Measurements from ENCODE around the gene DENND11. TPM values are rescaled to one million over a fixed set of nuclear protein-coding genes. Genes with fewer than 3 reads are reported as not detected.
A peak's percentile ranks its signal among the peaks of the same experiment; 100 is the strongest.
"Not testable (repeated sequence)": the region's sequence is repeated elsewhere in the genome, so short reads cannot be mapped to it uniquely, and the experiment has no call there.

The DENND11 gene
- total and polyA plus RNA-seq, 11 donors = 3.5 to 15.3 (median 8.4) TPM

- Histone ChIP-seq H3K27ac (no peak overlapping the region), H3K4me1 (peaks cover 0 to 33% (median 7%) of the 10 kb centered on the region in 12 donors), H3K9me3 (no peaks in the 10 kb centered on the region), H3K4me3 (no peak overlapping the region), H3K27me3 (no peaks in the 10 kb centered on the region), H3K36me3 (peaks cover 0 to 2% (median 0%) of the 10 kb centered on the region in 9 donors)
- no peak for TF ChIP-seq POLR2A (IDR thresholded peaks at IDR 0.05)
- no peak for TF ChIP-seq CTCF (IDR thresholded peaks at IDR 0.05)
- intact Hi-C loops (cut with DNase I) = no loop called here
- 79 to 84% (median 82%) methylated on average over 3 of the region's 3 CpGs for WGBS, 4 donors
- ATAC-seq (peak in 1 of 4 donors; percentile 14), DNase-seq (no peak)
Measured at GRCh38 chr7:141691540-141691939, 10.4 kb downstream of the DENND11 start.

DNA sequence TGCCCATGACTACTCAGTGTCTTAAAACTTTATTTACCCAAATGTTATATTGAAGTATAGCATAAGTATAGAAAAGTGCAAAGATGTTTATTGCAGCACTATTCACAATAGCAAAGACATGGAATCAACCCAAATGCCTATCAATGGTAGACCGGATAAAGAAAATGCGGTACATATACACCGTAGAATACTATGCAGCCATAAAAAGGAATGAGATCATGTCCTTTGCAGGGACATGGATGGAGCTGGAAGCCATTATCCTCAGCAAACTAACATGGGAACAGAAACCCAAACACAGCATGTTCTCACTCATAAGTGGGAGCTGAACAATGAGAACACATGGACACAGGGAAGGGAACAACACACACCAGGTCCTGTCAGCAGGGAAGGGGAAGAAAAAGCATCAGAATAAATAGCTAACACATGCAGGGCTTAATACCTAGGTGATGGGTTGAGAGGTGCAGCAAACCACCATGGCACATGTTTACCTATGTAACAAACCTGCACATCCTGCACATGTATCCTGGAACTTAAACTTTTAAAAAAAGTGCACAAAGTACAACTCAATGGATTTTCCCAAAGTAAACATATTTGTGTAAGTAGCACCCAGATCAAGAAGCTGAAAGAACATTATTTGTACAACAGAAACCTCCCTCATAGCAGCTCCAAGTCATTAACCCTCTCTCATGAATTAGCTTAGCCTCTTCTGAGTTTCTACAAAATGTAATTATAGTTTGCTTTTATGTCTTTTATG lies 12.7 kb downstream of the DENND11 start:
- H3K27me3 ChIP-seq; H3K9me3 ChIP-seq; H3K27ac ChIP-seq; intact Hi-C loops (cut with DNase I); DNase-seq; ATAC-seq; H3K4me3 ChIP-seq: not testable (repeated sequence)
- WGBS, 4 donors = 95 to 97% (median 97%) methylated on average over 3 of the region's 3 CpGs
- peaks cover 0 to 21% (median 15%) of the 10 kb centered on the region in 9 donors for H3K36me3 ChIP-seq
- peaks cover 0 to 27% (median 6%) of the 10 kb centered on the region in 12 donors for H3K4me1 ChIP-seq

GRCh38 chr7:141688043-141688442 lies 13.9 kb downstream of the DENND11 start:
- H3K27ac ChIP-seq = no peak overlapping the region
- no peak for DNase-seq
- no peak for ATAC-seq

GRCh38 chr7:141686670-141687069 lies 15.3 kb downstream of the DENND11 start:
- no peak for TF ChIP-seq CTCF (IDR thresholded peaks at IDR 0.05)
- TF ChIP-seq POLR2A (IDR thresholded peaks at IDR 0.05) = no peak
- H3K4me1 ChIP-seq = peaks cover 0 to 27% (median 6%) of the 10 kb centered on the region in 12 donors
- peak in 3 of 4 donors; percentile 38 to 77 (median 59) for ATAC-seq
- H3K36me3 ChIP-seq = peaks cover 0 to 47% (median 39%) of the 10 kb centered on the region in 9 donors
- DNase-seq = no peak
- intact Hi-C loops (cut with DNase I) = no loop called here
- 37 to 65% (median 45%) methylated on average over 6 of the region's 6 CpGs for WGBS, 4 donors
- peak overlapping the region in 4 of 12 donors; percentile 0 to 22 (median 6) for H3K27ac ChIP-seq
- H3K27me3 ChIP-seq = no peaks in the 10 kb centered on the region
- peak overlapping the region in 3 of 12 donors; percentile 15 to 30 (median 23) for H3K4me3 ChIP-seq
- H3K9me3 ChIP-seq = no peaks in the 10 kb centered on the region

More at GRCh38 chr7:141688043-141688442, 13.9 kb downstream of the DENND11 start:
- H3K4me1 ChIP-seq = peaks cover 0 to 27% (median 6%) of the 10 kb centered on the region in 12 donors
- H3K27me3 ChIP-seq = no peaks in the 10 kb centered on the region
- whole genome bisulfite sequencing, 4 donors = 93 to 98% (median 94%) methylated on average over 5 of the region's 5 CpGs
- H3K36me3 ChIP-seq = peaks cover 0 to 33% (median 27%) of the 10 kb centered on the region in 9 donors
- no peaks in the 10 kb centered on the region for H3K9me3 ChIP-seq
- no peak for TF ChIP-seq POLR2A (IDR thresholded peaks at IDR 0.05)
- TF ChIP-seq CTCF (IDR thresholded peaks at IDR 0.05) = no peak
- no peak overlapping the region for H3K4me3 ChIP-seq
- intact Hi-C loops (cut with DNase I) = no loop called here

Data from heart left ventricle (tissue), 16 donors.